Measurements from ENCODE around the gene ULK4.

DNA sequence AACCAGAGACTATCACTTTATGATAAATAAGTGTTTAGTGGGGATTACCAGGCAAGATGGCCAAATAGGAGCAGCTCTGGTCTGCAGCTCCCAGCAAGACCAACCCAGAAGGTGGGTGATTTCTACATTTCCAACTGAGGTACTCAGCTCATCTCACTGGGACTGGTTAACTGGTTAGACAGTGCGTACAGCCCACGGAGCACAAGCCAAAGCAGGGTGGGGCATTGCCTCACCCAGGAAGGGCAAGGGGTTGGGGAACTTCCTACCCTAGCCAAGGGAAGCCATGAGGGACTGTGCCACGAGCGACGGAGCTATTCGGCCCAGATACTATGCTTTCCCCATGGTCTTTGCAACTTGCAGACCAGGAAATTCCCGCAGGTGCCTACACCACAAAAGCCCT is 591.6 kb downstream of the ULK4 start:
- TF ChIP-seq, protein P1, sequence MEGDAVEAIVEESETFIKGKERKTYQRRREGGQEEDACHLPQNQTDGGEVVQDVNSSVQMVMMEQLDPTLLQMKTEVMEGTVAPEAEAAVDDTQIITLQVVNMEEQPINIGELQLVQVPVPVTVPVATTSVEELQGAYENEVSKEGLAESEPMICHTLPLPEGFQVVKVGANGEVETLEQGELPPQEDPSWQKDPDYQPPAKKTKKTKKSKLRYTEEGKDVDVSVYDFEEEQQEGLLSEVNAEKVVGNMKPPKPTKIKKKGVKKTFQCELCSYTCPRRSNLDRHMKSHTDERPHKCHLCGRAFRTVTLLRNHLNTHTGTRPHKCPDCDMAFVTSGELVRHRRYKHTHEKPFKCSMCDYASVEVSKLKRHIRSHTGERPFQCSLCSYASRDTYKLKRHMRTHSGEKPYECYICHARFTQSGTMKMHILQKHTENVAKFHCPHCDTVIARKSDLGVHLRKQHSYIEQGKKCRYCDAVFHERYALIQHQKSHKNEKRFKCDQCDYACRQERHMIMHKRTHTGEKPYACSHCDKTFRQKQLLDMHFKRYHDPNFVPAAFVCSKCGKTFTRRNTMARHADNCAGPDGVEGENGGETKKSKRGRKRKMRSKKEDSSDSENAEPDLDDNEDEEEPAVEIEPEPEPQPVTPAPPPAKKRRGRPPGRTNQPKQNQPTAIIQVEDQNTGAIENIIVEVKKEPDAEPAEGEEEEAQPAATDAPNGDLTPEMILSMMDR (IDR thresholded peaks at IDR 0.05): no peak
- no peak for TF ChIP-seq POLR2A (IDR thresholded peaks at IDR 0.05)
- TF ChIP-seq EP300 (IDR thresholded peaks at IDR 0.05): no peak

Data from tibial nerve (tissue), 4 donors.